Stimulated activated CD4-positive, alpha-beta T cell treated with anti-CD3 and anti-CD28 coated beads, Interleukin-12 subunit alpha, Interleukin-12 subunit beta, amount 100 ng/mL, for 4 hours (primary cell): ENCODE measurements around the gene SPRED3.
A peak's percentile ranks its signal among the peaks of the same experiment; 100 is the strongest.

Experiments
- DNase-seq: peaks from one replicate; pipeline ENCODE4 v3.0.0-alpha.2; 2020

SPRED3 gene

GRCh38 chr19:38422438-38422837, 33.9 kb downstream of the SPRED3 start:
- no peak for DNase-seq

- DNase-seq: no peak
These were observed 35.8 kb downstream of the SPRED3 start for GRCh38 chr19:38424272-38424671.

- DNase-seq: no peak
These were observed 36.8 kb downstream of the SPRED3 start for GRCh38 chr19:38425222-38425809.

GRCh38 chr19:38425810-38426466, 37.4 kb downstream of the SPRED3 start, which contains the start of gene RASGRP4:
Gene RASGRP4 (minus strand): TSS chr19:38426219. CDS start chr19:38426091, 128 bp downstream.
- DNase-seq: peak; percentile 49

GRCh38 chr19:38427035-38427677, 38.7 kb downstream of the SPRED3 start:
- DNase-seq: peak; percentile 33

GRCh38 chr19:38429055-38429810, 40.7 kb downstream of the SPRED3 start:
- peak; percentile 29 for DNase-seq

- no peak for DNase-seq
These were observed 41.3 kb downstream of the SPRED3 start for GRCh38 chr19:38429811-38430156.

- no peak for DNase-seq
These were observed 42.4 kb downstream of the SPRED3 start for GRCh38 chr19:38430931-38431330.

- peak; percentile 64 for DNase-seq
These were observed 44.8 kb downstream of the SPRED3 start, which contains the start of gene RYR1 for GRCh38 chr19:38433268-38433733. Gene RYR1 (plus strand): TSS chr19:38433691. CDS start chr19:38433830, 139 bp downstream.

- no peak for DNase-seq
These were observed 46.1 kb downstream of the SPRED3 start for GRCh38 chr19:38434549-38435051.

GRCh38 chr19:38437295-38437694, 48.8 kb downstream of the SPRED3 start:
- DNase-seq: no peak

GRCh38 chr19:38437917-38438316, 49.4 kb downstream of the SPRED3 start:
- DNase-seq: no peak

- no peak for DNase-seq
These were observed 52.1 kb downstream of the SPRED3 start for GRCh38 chr19:38440592-38440991.

GRCh38 chr19:38441657-38442348, 53.3 kb downstream of the SPRED3 start:
- DNase-seq: no peak

- no peak for DNase-seq
These were observed 54.2 kb downstream of the SPRED3 start for GRCh38 chr19:38442736-38443135.

- no peak for DNase-seq
These were observed 55.0 kb downstream of the SPRED3 start for GRCh38 chr19:38443458-38443999.

GRCh38 chr19:38444026-38444425, 55.5 kb downstream of the SPRED3 start:
- DNase-seq: no peak

- DNase-seq: no peak
These were observed 56.9 kb downstream of the SPRED3 start for GRCh38 chr19:38445362-38445761.

GRCh38 chr19:38448225-38448624, 59.7 kb downstream of the SPRED3 start:
- DNase-seq: no peak
